HG02870 (cell line): ENCODE results near the gene CFAP221.

Source experiments
- ATAC-seq: cut with Tn5 transposase; IDR thresholded peaks from one replicate; pipeline ENCODE4 v1.9.1; 2021; ENCODE audit warnings: mild to moderate bottlenecking, moderate library complexity; ENCODE audit not compliant: unreplicated experiment

The CFAP221 gene

GRCh38 chr2:119544075-119544938 lies at the start of gene CFAP221:
Gene CFAP221, plus strand, starts transcription at chr2:119544449. Its CDS starts 1,683 bp downstream, at chr2:119546132.
- peak; percentile 73 for ATAC-seq

- no peak for ATAC-seq
These were observed 48.3 kb upstream of the CFAP221 start for GRCh38 chr2:119495948-119496347.

- no peak for ATAC-seq
These were observed 47.6 kb upstream of the CFAP221 start for GRCh38 chr2:119496682-119497081.

- no peak for ATAC-seq
These were observed 35.5 kb upstream of the CFAP221 start for GRCh38 chr2:119508756-119509155.

- ATAC-seq, result no peak
These were observed 32.3 kb upstream of the CFAP221 start for GRCh38 chr2:119511989-119512388.

- no peak for ATAC-seq
These were observed 31.3 kb upstream of the CFAP221 start for GRCh38 chr2:119512946-119513345.

- ATAC-seq, result no peak
These were observed 30.4 kb upstream of the CFAP221 start for GRCh38 chr2:119513832-119514231.

GRCh38 chr2:119516121-119516520 lies 28.1 kb upstream of the CFAP221 start:
- ATAC-seq, result no peak

GRCh38 chr2:119517433-119517832 lies 26.8 kb upstream of the CFAP221 start:
- peak; percentile 96 for ATAC-seq

- no peak for ATAC-seq
These were observed 25.7 kb upstream of the CFAP221 start for GRCh38 chr2:119518401-119519056.

GRCh38 chr2:119519057-119519408 lies 25.2 kb upstream of the CFAP221 start:
- no peak for ATAC-seq

GRCh38 chr2:119520696-119521432 lies 23.4 kb upstream of the CFAP221 start:
- ATAC-seq, result no peak

GRCh38 chr2:119521433-119522050 lies 22.7 kb upstream of the CFAP221 start:
- ATAC-seq, result no peak

- ATAC-seq, result no peak
These were observed 21.6 kb upstream of the CFAP221 start for GRCh38 chr2:119522671-119523070.

GRCh38 chr2:119523383-119523951 lies 20.8 kb upstream of the CFAP221 start:
- no peak for ATAC-seq

GRCh38 chr2:119523952-119524694 lies 20.1 kb upstream of the CFAP221 start, which contains the start of gene SCTR:
Gene SCTR, minus strand, starts transcription at chr2:119524483. Its CDS starts 257 bp downstream, at chr2:119524226.
- ATAC-seq, result no peak

GRCh38 chr2:119525614-119526013 lies 18.6 kb upstream of the CFAP221 start:
- no peak for ATAC-seq

- ATAC-seq, result no peak
These were observed 16.2 kb upstream of the CFAP221 start for GRCh38 chr2:119527999-119528398.

- no peak for ATAC-seq
These were observed 13.0 kb upstream of the CFAP221 start for GRCh38 chr2:119531292-119531691.

- no peak for ATAC-seq
These were observed 10.7 kb upstream of the CFAP221 start for GRCh38 chr2:119533560-119533959.
